Esophagus squamous epithelium (tissue), 5 donors: ENCODE data around the gene OCA2. TPM values are rescaled to one million over a fixed set of nuclear protein-coding genes. Genes with fewer than 3 reads are reported as not detected.

ENCODE experiments used
- DNase-seq: peaks from one replicate; lab custom pipeline; 2025; lab: John Stamatoyannopoulos, UW
- H3K27ac ChIP-seq, 4 donors: fragments of 200-600 bp; sonication (generic); one replicate each; pipeline ENCODE4 v1.5.1; 2016 to 2019; ENCODE audit warnings: mild to moderate bottlenecking in 1 of 4
- H3K27me3 ChIP-seq, 4 donors: fragments of 200-600 bp; sonication (generic); 1 replicate in 3 of 4; 2 replicates in 1 of 4; pipeline versions ENCODE4 v1.5.1 to v1.6.0; 2017 to 2021; ENCODE audit warnings: antibody characterized with exemption in 1 of 4
- H3K36me3 ChIP-seq, 3 donors: fragments of 200-600 bp; sonication (generic); one replicate each; pipeline ENCODE4 v1.5.1; 2016 to 2019
- H3K4me1 ChIP-seq, 3 donors: fragments of 200-600 bp; sonication (generic); one replicate each; pipeline ENCODE4 v1.5.1; 2017 to 2019
- H3K4me3 ChIP-seq, 4 donors: fragments of 200-600 bp; sonication (generic); 1 replicate in 3 of 4; 2 replicates in 1 of 4; pipeline ENCODE4 v1.5.1; 2016 to 2019; ENCODE audit warnings: mild to moderate bottlenecking in 2 of 4, moderate library complexity in 1 of 4
- H3K9me3 ChIP-seq, 3 donors: fragments of 200-600 bp; sonication (generic); one replicate each; pipeline ENCODE4 v1.5.1; 2016 to 2019
- CTCF ChIP-seq, 6 experiments: fragments of 450-650 bp in 4 of 6; fragments of 200-600 bp in 2 of 6; sonication (generic) in 2 of 6; IDR thresholded peaks; one replicate each; pipeline ENCODE4 v1.5.1; 2016 to 2019; ENCODE audit warnings: antibody characterized with exemption in 6 of 6, mild to moderate bottlenecking in 4 of 6, moderate library complexity in 4 of 6
- POLR2A ChIP-seq, 4 donors: fragments of 450-650 bp; IDR thresholded peaks; one replicate each; pipeline ENCODE4 v1.6.1; 2017; ENCODE audit warnings: antibody characterized with exemption in 4 of 4, mild to moderate bottlenecking in 4 of 4, moderate library complexity in 3 of 4
- WGBS, 2 donors: methylation state at CpG; one replicate each; pipeline ENCODE4 v1.1.5; 2018; 5-methylcytosine and 5-hydroxymethylcytosine counted together
- intact Hi-C: fragments of 100-400 bp; cut with DNase I; formaldehyde crosslinking; loops from one replicate; pipeline ENCODE4 v1.15.0; 2022
- total RNA-seq, 4 donors: library from RNA; depleted of rRNA; stranded (reverse); fragments of >200 nt; gene quantifications; one replicate each; pipeline ENCODE4 v1.1.0, GENCODE V29; 2016
- donor health status: DM: yes; HTN: yes; CAD: no.

OCA2 gene
- total RNA-seq, 4 donors from 2014 or later = 1.7 to 5.5 (median 4.6) TPM

GRCh38 chr15:28118083-28118482 is 19.0 kb upstream of the OCA2 start:
- no peak for DNase-seq
- WGBS, 2 donors = 69 to 83% methylated on average over 8 to 10 of the region's 11 CpGs
- H3K9me3 ChIP-seq = no peaks in the 10 kb centered on the region
- H3K27ac ChIP-seq = no peak overlapping the region
- TF ChIP-seq CTCF (IDR thresholded peaks at IDR 0.05) = no peak
- no peak for TF ChIP-seq POLR2A (IDR thresholded peaks at IDR 0.05)
- no peak overlapping the region for H3K4me3 ChIP-seq
- no peaks in the 10 kb centered on the region for H3K27me3 ChIP-seq
- intact Hi-C loops = no loop called here
- H3K4me1 ChIP-seq = peaks cover 7 to 17% (median 7%) of the 10 kb centered on the region in 3 donors
- peaks cover 8 to 94% (median 36%) of the 10 kb centered on the region in 3 donors for H3K36me3 ChIP-seq

GRCh38 chr15:28117432-28117990 is 18.4 kb upstream of the OCA2 start:
- no peaks in the 10 kb centered on the region for H3K9me3 ChIP-seq
- DNase-seq = no peak
- H3K27me3 ChIP-seq = no peaks in the 10 kb centered on the region
- intact Hi-C loops = no loop called here
- 91 to 96% methylated on average over 4 to 9 of the region's 12 CpGs for WGBS, 2 donors
- no peak overlapping the region for H3K4me3 ChIP-seq
- peaks cover 8 to 98% (median 41%) of the 10 kb centered on the region in 3 donors for H3K36me3 ChIP-seq
- H3K27ac ChIP-seq = no peak overlapping the region
- peaks cover 4 to 11% (median 4%) of the 10 kb centered on the region in 3 donors for H3K4me1 ChIP-seq
- TF ChIP-seq POLR2A (IDR thresholded peaks at IDR 0.05) = no peak
- TF ChIP-seq CTCF (IDR thresholded peaks at IDR 0.05) = no peak

GRCh38 chr15:28116521-28117431 is 17.7 kb upstream of the OCA2 start:
- no peak for TF ChIP-seq CTCF (IDR thresholded peaks at IDR 0.05)
- no peak for TF ChIP-seq POLR2A (IDR thresholded peaks at IDR 0.05)
- Histone ChIP-seq H3K9me3 (no peaks in the 10 kb centered on the region), H3K36me3 (peaks cover 8 to 99% (median 41%) of the 10 kb centered on the region in 3 donors), H3K4me1 (peaks cover 0 to 4% (median 0%) of the 10 kb centered on the region in 3 donors), H3K4me3 (no peak overlapping the region), H3K27me3 (no peaks in the 10 kb centered on the region), H3K27ac (no peak overlapping the region)
- no peak for DNase-seq
- intact Hi-C loops = no loop called here
- WGBS, 2 donors = 87 to 93% methylated on average over 11 to 13 of the region's 42 CpGs

GRCh38 chr15:28115871-28116270 is 16.8 kb upstream of the OCA2 start:
- Histone ChIP-seq H3K27me3 (no peaks in the 10 kb centered on the region), H3K9me3 (no peaks in the 10 kb centered on the region), H3K4me1 (no peaks in the 10 kb centered on the region), H3K36me3 (peaks cover 8 to 100% (median 34%) of the 10 kb centered on the region in 3 donors), H3K4me3 (no peak overlapping the region), H3K27ac (no peak overlapping the region)
- 95 to 96% methylated on average over 10 to 11 of the region's 13 CpGs for WGBS, 2 donors
- intact Hi-C loops = no loop called here
- no peak for DNase-seq
- TF ChIP-seq CTCF (IDR thresholded peaks at IDR 0.05) = no peak
- no peak for TF ChIP-seq POLR2A (IDR thresholded peaks at IDR 0.05)
